Measurements from ENCODE around the gene BANF2. TPM values are rescaled to one million over a fixed set of nuclear protein-coding genes. Genes with fewer than 3 reads are reported as not detected.

BANF2 gene
- total RNA-seq, 2 donors from 2014 or later: 1.9 TPM; not detected in 1

- intact Hi-C loops (cut with DNase I): no loop called here
These were observed 83.0 kb downstream of the BANF2 start for GRCh38 chr20:17782768-17783167.

GRCh38 chr20:17783671-17784070, 83.9 kb downstream of the BANF2 start:
- Histone ChIP-seq H3K9me3 (no peaks in the 10 kb centered on the region), H3K4me1 (replicated peaks) (no peaks in the 10 kb centered on the region), H3K27me3 (replicated peaks; ENCODE audit: insufficient read depth) (no peaks in the 10 kb centered on the region), H3K36me3 (no peaks in the 10 kb centered on the region), H3K27ac (no peak overlapping the region), H3K4me3 (no peak overlapping the region)
- TF ChIP-seq POLR2A (IDR thresholded peaks at IDR 0.05) (no peak), POLR2AphosphoS5 (IDR thresholded peaks at IDR 0.05) (no peak), CTCF (IDR thresholded peaks at IDR 0.05) (no peak)
- WGBS: 71% methylated on average over 6 of the region's 6 CpGs
- intact Hi-C loops (cut with DNase I): no loop called here
- DNase-seq (ENCODE audit: low spot score): no peak

More at GRCh38 chr20:17782768-17783167, 83.0 kb downstream of the BANF2 start:
- Histone ChIP-seq H3K27me3 (replicated peaks; ENCODE audit: insufficient read depth) (no peaks in the 10 kb centered on the region), H3K4me1 (replicated peaks) (no peaks in the 10 kb centered on the region), H3K4me3 (no peak overlapping the region), H3K9me3 (no peaks in the 10 kb centered on the region), H3K27ac (no peak overlapping the region), H3K36me3 (no peaks in the 10 kb centered on the region)
- TF ChIP-seq CTCF (IDR thresholded peaks at IDR 0.05) (no peak), POLR2A (IDR thresholded peaks at IDR 0.05) (no peak), POLR2AphosphoS5 (IDR thresholded peaks at IDR 0.05) (no peak)
- 45% methylated on average over 3 of the region's 3 CpGs for WGBS
- no peak for DNase-seq (ENCODE audit: low spot score)

GRCh38 chr20:17785007-17785406, 85.2 kb downstream of the BANF2 start:
- intact Hi-C loops (cut with DNase I): no loop called here
- 82% methylated on average over 5 of the region's 5 CpGs for WGBS

More at GRCh38 chr20:17785007-17785406, 85.2 kb downstream of the BANF2 start:
- Histone ChIP-seq H3K4me3 (no peak overlapping the region), H3K9me3 (no peaks in the 10 kb centered on the region), H3K27me3 (replicated peaks; ENCODE audit: insufficient read depth) (no peaks in the 10 kb centered on the region), H3K36me3 (no peaks in the 10 kb centered on the region), H3K4me1 (replicated peaks) (no peaks in the 10 kb centered on the region), H3K27ac (no peak overlapping the region)
- TF ChIP-seq POLR2A (IDR thresholded peaks at IDR 0.05) (no peak), POLR2AphosphoS5 (IDR thresholded peaks at IDR 0.05) (no peak), CTCF (IDR thresholded peaks at IDR 0.05) (no peak)
- no peak for DNase-seq (ENCODE audit: low spot score)

Other genes starting within 250 kb of the BANF2 start
- gene BFSP1, start 168.6 kb upstream of the BANF2 start, total RNA-seq: 1 to 10 TPM in 1 of 2 donors, under 1 TPM in 1; 0.27 to 6.9 TPM
- gene DSTN, start 129.9 kb upstream of the BANF2 start, total RNA-seq: 100 to 1,000 TPM; 284 to 559 TPM
- 100 to 1,000 TPM; 112 to 148 TPM for gene RRBP1, start 17.7 kb upstream of the BANF2 start, total RNA-seq

All from prostate gland (tissue), 2 donors.